Neural progenitor cell (in vitro differentiated cells): ENCODE results near the gene ZNF653. TPM values are rescaled to one million over a fixed set of nuclear protein-coding genes. Genes with fewer than 3 reads are reported as not detected.
A peak's percentile ranks its signal among the peaks of the same experiment; 100 is the strongest.
"Not testable (repeated sequence)": the region's sequence is repeated elsewhere in the genome, so short reads cannot be mapped to it uniquely, and the experiment has no call there.

Source experiments
- DNase-seq: peaks from one replicate; pipeline ENCODE4 v3.0.0-alpha.2; 2016; ENCODE audit warnings: low spot score
- H2AFZ ChIP-seq: fragments of 200-600 bp; sonication (generic); replicated peaks from 2 replicates; pipeline ENCODE4 v1.6.1; 2016; ENCODE audit warnings: antibody characterized with exemption
- H3F3A ChIP-seq: fragments of 200-600 bp; sonication (generic); 2 replicates; pipeline ENCODE4 v1.6.1; 2016; ENCODE audit warnings: antibody characterized with exemption, low read depth
- H3K27ac ChIP-seq: fragments of 200-600 bp; sonication (generic); 2 replicates; pipeline ENCODE4 v1.5.1; 2016; ENCODE audit warnings: mild to moderate bottlenecking
- H3K27me3 ChIP-seq: fragments of 200-600 bp; sonication (generic); 2 replicates; pipeline ENCODE4 v1.6.1; 2016; ENCODE audit warnings: mild to moderate bottlenecking, moderate library complexity
- H3K36me3 ChIP-seq: fragments of 200-600 bp; sonication (generic); 2 replicates; pipeline ENCODE4 v1.5.1; 2016
- H3K4me1 ChIP-seq: fragments of 200-600 bp; sonication (generic); 2 replicates; pipeline ENCODE4 v1.6.1; 2016; ENCODE audit warnings: mixed run types
- H3K4me2 ChIP-seq: fragments of 200-600 bp; sonication (generic); 2 replicates; pipeline ENCODE4 v1.6.1; 2016
- H3K4me3 ChIP-seq: fragments of 200-600 bp; sonication (generic); 2 replicates; pipeline ENCODE4 v1.5.1; 2016
- H3K79me2 ChIP-seq: fragments of 200-600 bp; sonication (generic); 2 replicates; pipeline ENCODE4 v1.6.1; 2016; ENCODE audit warnings: low read depth
- H3K9ac ChIP-seq: fragments of 200-600 bp; sonication (generic); 2 replicates; pipeline ENCODE4 v1.6.1; 2016
- H3K9me3 ChIP-seq: fragments of 200-600 bp; sonication (generic); 2 replicates; pipeline ENCODE4 v1.5.1; 2016; ENCODE audit warnings: low read depth
- H4K20me1 ChIP-seq: fragments of 200-600 bp; sonication (generic); 2 replicates; pipeline ENCODE4 v1.6.1; 2016; ENCODE audit warnings: low read depth
- H3K27ac Mint-ChIP-seq: 3 replicates; pipeline ENCODE4 v1.8.0; 2021; ENCODE audit warnings: mixed read lengths
- H3K27me3 Mint-ChIP-seq: 2 replicates; pipeline ENCODE4 v1.8.0; 2022; ENCODE audit warnings: low read depth, mild to moderate bottlenecking, inconsistent platforms, moderate library complexity, mixed read lengths; ENCODE audit not compliant: insufficient read depth
- H3K36me3 Mint-ChIP-seq: 3 replicates; pipeline ENCODE4 v1.8.0; 2021; ENCODE audit warnings: mixed read lengths
- H3K4me1 Mint-ChIP-seq: 3 replicates; pipeline ENCODE4 v1.8.0; 2021; ENCODE audit warnings: mixed read lengths
- H3K4me3 Mint-ChIP-seq: 3 replicates; pipeline ENCODE4 v1.8.0; 2021; ENCODE audit warnings: mild to moderate bottlenecking, moderate library complexity, mixed read lengths
- H3K9me3 Mint-ChIP-seq: 3 replicates; pipeline ENCODE4 v1.8.0; 2020; ENCODE audit warnings: mixed read lengths
- CTCF ChIP-seq: fragments of 200-600 bp; sonication (generic); IDR thresholded peaks from 2 replicates; pipeline ENCODE4 v1.5.1; 2017; ENCODE audit warnings: antibody characterized with exemption, mild to moderate bottlenecking
- EZH2 ChIP-seq: fragments of 200-600 bp; sonication (generic); IDR thresholded peaks from 2 replicates; pipeline ENCODE4 v1.6.1; 2017; ENCODE audit warnings: antibody characterized with exemption, mild to moderate bottlenecking, moderate library complexity
- EZH2phosphoT487 ChIP-seq: fragments of 200-600 bp; sonication (generic); IDR thresholded peaks from 2 replicates; pipeline ENCODE4 v1.6.1; 2017; ENCODE audit warnings: antibody characterized with exemption
- microRNA-seq: library from miRNA; unstranded; fragments of <30 nt; microRNA quantifications from one replicate; pipeline ENCODE4, GENCODE V29; 2016
- small RNA-seq: library from RNA; depleted of rRNA; stranded (forward); fragments of <200 nt; gene quantifications from one replicate; pipeline ENCODE3, GENCODE V24; 2015
- total RNA-seq: library from RNA; depleted of rRNA; stranded (reverse); fragments of >200 nt; gene quantifications from 2 replicates; pipeline ENCODE4 v1.2.3, GENCODE V29; 2015; ENCODE audit warnings: low replicate concordance

Gene ZNF653
- total RNA-seq, 1 donor from 2014 or later = 3.4 TPM

- peak overlapping the region; percentile 97 for H3K4me2 ChIP-seq
- Mint-ChIP-seq H3K4me3 (peak overlapping the region; percentile 100), H3K36me3 (peaks cover 13% of the 10 kb centered on the region), H3K4me1 (peaks cover 21% of the 10 kb centered on the region), H3K27me3 (peaks cover 7% of the 10 kb centered on the region), H3K9me3 (no peaks in the 10 kb centered on the region), H3K27ac (peak overlapping the region; percentile 93)
- H3K4me1 ChIP-seq = peaks cover 11% of the 10 kb centered on the region
- H2AFZ ChIP-seq = peak overlapping the region; percentile 18
- no peaks in the 10 kb centered on the region for H3K9me3 ChIP-seq
- H4K20me1 ChIP-seq = peaks cover 1% of the 10 kb centered on the region
- H3K27me3 ChIP-seq = no peaks in the 10 kb centered on the region
- H3F3A ChIP-seq = peaks cover 16% of the 10 kb centered on the region
- TF ChIP-seq EZH2phosphoT487 (no peak), EZH2 (no peak), CTCF (no peak)
- peaks cover 5% of the 10 kb centered on the region for H3K36me3 ChIP-seq
- H3K27ac ChIP-seq = no peak overlapping the region
- DNase-seq = peak; percentile 55
- H3K4me3 ChIP-seq = peak overlapping the region; percentile 64
- peak overlapping the region; percentile 87 for H3K9ac ChIP-seq
- H3K79me2 ChIP-seq = peaks cover 28% of the 10 kb centered on the region
These were observed 69.8 kb downstream of the ZNF653 start for GRCh38 chr19:11435833-11436313.

- Mint-ChIP-seq H3K4me3 (peak within 1 kb of the TSS; percentile 100), H3K9me3 (no peaks in the 10 kb centered on the region), H3K4me1 (peaks cover 21% of the 10 kb centered on the region), H3K36me3 (peaks cover 13% of the 10 kb centered on the region), H3K27me3 (peaks cover 7% of the 10 kb centered on the region), H3K27ac (peak within 1 kb of the TSS; percentile 94)
- Histone ChIP-seq H3K4me2 (peak within 1 kb of the TSS; percentile 97), H3F3A (peaks cover 16% of the 10 kb centered on the region), H3K4me3 (peak within 1 kb of the TSS; percentile 64), H3K27me3 (no peaks in the 10 kb centered on the region), H3K36me3 (peaks cover 5% of the 10 kb centered on the region), H2AFZ (peak within 1 kb of the TSS; percentile 97), H3K9ac (peak within 1 kb of the TSS; percentile 87), H3K27ac (no peak within 1 kb of the TSS), H3K79me2 (peaks cover 28% of the 10 kb centered on the region), H4K20me1 (no peaks in the 10 kb centered on the region), H3K9me3 (no peaks in the 10 kb centered on the region), H3K4me1 (peaks cover 11% of the 10 kb centered on the region)
- TF ChIP-seq EZH2 (no peak), CTCF (peak; percentile 81), EZH2phosphoT487 (no peak)
- peak; percentile 100 for DNase-seq
These were observed 70.4 kb downstream of the ZNF653 start, which contains the start of the genes ODAD3 and PRKCSH for GRCh38 chr19:11435057-11435832. Gene ODAD3 (minus strand): TSS chr19:11435121. CDS start chr19:11435016, 105 bp downstream. Gene PRKCSH (plus strand): TSS chr19:11435635. CDS start chr19:11436118, 483 bp downstream.

- H3K4me3 ChIP-seq = peak overlapping the region; percentile 57
- no peak overlapping the region for H3K9ac ChIP-seq
- peaks cover 21% of the 10 kb centered on the region for H3K4me1 Mint-ChIP-seq
- H2AFZ ChIP-seq = peak overlapping the region; percentile 97
- no peaks in the 10 kb centered on the region for H3K9me3 ChIP-seq
- peaks cover 24% of the 10 kb centered on the region for H3K79me2 ChIP-seq
- peaks cover 13% of the 10 kb centered on the region for H3K36me3 Mint-ChIP-seq
- H4K20me1 ChIP-seq = no peaks in the 10 kb centered on the region
- no peak for DNase-seq
- H3F3A ChIP-seq = peaks cover 16% of the 10 kb centered on the region
- H3K4me1 ChIP-seq = peaks cover 11% of the 10 kb centered on the region
- no peaks in the 10 kb centered on the region for H3K9me3 Mint-ChIP-seq
- peak overlapping the region; percentile 94 for H3K27ac Mint-ChIP-seq
- TF ChIP-seq EZH2phosphoT487 = no peak
- TF ChIP-seq EZH2 = no peak
- H3K4me3 Mint-ChIP-seq = peak overlapping the region; percentile 100
- H3K27ac ChIP-seq = no peak overlapping the region
- peak overlapping the region; percentile 86 for H3K4me2 ChIP-seq
- peaks cover 5% of the 10 kb centered on the region for H3K36me3 ChIP-seq
- peaks cover 7% of the 10 kb centered on the region for H3K27me3 Mint-ChIP-seq
- H3K27me3 ChIP-seq = no peaks in the 10 kb centered on the region
These were observed 71.0 kb downstream of the ZNF653 start for GRCh38 chr19:11434703-11435056.

- Mint-ChIP-seq H3K4me1 (peaks cover 21% of the 10 kb centered on the region), H3K36me3 (peaks cover 11% of the 10 kb centered on the region)
- H3K4me3 Mint-ChIP-seq, H3K9me3 Mint-ChIP-seq, H3K9me3 ChIP-seq, H3K27me3 Mint-ChIP-seq, H3K9ac ChIP-seq, H3K27ac ChIP-seq, H2AFZ ChIP-seq, H3K4me3 ChIP-seq, H4K20me1 ChIP-seq, H3K27me3 ChIP-seq, H3K36me3 ChIP-seq, H3K27ac Mint-ChIP-seq, H3K4me2 ChIP-seq, DNase-seq: not testable (repeated sequence)
- peaks cover 11% of the 10 kb centered on the region for H3K4me1 ChIP-seq
- peaks cover 16% of the 10 kb centered on the region for H3F3A ChIP-seq
- peaks cover 23% of the 10 kb centered on the region for H3K79me2 ChIP-seq
These were observed 72.1 kb downstream of the ZNF653 start for GRCh38 chr19:11433526-11433925.

Small RNA genes within 50 kb of the gene (microRNA-seq; reads per million reads assigned to microRNA genes)
- gene MIR7974 = not detected

Small RNA genes within 50 kb of the gene (small RNA-seq; reads per million reads assigned to genes)
- gene MIR7974 (3.5 reads per million, percentile 92 among the genes with 10 or more reads in this experiment), gene RN7SL833P (0.09 reads per million)

Other genes starting within 250 kb of the ZNF653 start
- 10.0 and 27.5 TPM in 2 replicates for gene DOCK6, start 243.3 kb downstream of the ZNF653 start, total RNA-seq
- gene TSPAN16, start 209.7 kb downstream of the ZNF653 start, total RNA-seq = not detected in 2 replicates
- gene RAB3D, start 166.2 kb downstream of the ZNF653 start, total RNA-seq = 5.5 and 8.5 TPM in 2 replicates
- gene TMEM205, start 159.6 kb downstream of the ZNF653 start, total RNA-seq = 57.0 and 77.1 TPM in 2 replicates
- gene CCDC159, start 159.3 kb downstream of the ZNF653 start, total RNA-seq = 1.8 and 4.4 TPM in 2 replicates
- 0.80 and 3.1 TPM in 2 replicates for gene PLPPR2, start 150.4 kb downstream of the ZNF653 start, total RNA-seq
- 1.0 and 1.5 TPM in 2 replicates for gene SWSAP1, start 131.2 kb downstream of the ZNF653 start, total RNA-seq
- gene EPOR, start 121.5 kb downstream of the ZNF653 start, total RNA-seq = 6.5 and 7.3 TPM in 2 replicates
- 0.49 and 4.7 TPM in 2 replicates for gene RGL3, start 86.5 kb downstream of the ZNF653 start, total RNA-seq
- 0.47 and 1.5 TPM in 2 replicates for gene ODAD3, start 70.7 kb downstream of the ZNF653 start, total RNA-seq
- 53.6 and 130 TPM in 2 replicates for gene PRKCSH, start 70.2 kb downstream of the ZNF653 start, total RNA-seq
- 0.15 TPM in 1 of 2 replicates, not detected in the other for gene ELAVL3, start 24.8 kb downstream of the ZNF653 start, total RNA-seq
- 9.4 and 29.0 TPM in 2 replicates for gene ECSIT, start 23.3 kb upstream of the ZNF653 start, total RNA-seq
- 7.0 and 7.2 TPM in 2 replicates for gene CNN1, start 33.0 kb upstream of the ZNF653 start, total RNA-seq
- 26.9 and 40.0 TPM in 2 replicates for gene ELOF1, start 53.4 kb upstream of the ZNF653 start, total RNA-seq
- gene ACP5, start 71.8 kb upstream of the ZNF653 start, total RNA-seq = 0.11 and 0.90 TPM in 2 replicates
- gene ZNF627, start 91.6 kb upstream of the ZNF653 start, total RNA-seq = 37.7 and 38.5 TPM in 2 replicates
- gene ZNF823, start 233.1 kb upstream of the ZNF653 start, total RNA-seq = 9.2 and 12.3 TPM in 2 replicates